ENCODE measurements around the gene IQCH. TPM values are rescaled to one million over a fixed set of nuclear protein-coding genes. Genes with fewer than 3 reads are reported as not detected.
A peak's percentile ranks its signal among the peaks of the same experiment; 100 is the strongest.

The IQCH gene
- total and polyA plus RNA-seq, 9 of the 15 experiments (the other 6 are each of a cell fraction or from before 2014, with no cell fraction given) = 1.8 to 3.9 (median 2.7) TPM

DNA sequence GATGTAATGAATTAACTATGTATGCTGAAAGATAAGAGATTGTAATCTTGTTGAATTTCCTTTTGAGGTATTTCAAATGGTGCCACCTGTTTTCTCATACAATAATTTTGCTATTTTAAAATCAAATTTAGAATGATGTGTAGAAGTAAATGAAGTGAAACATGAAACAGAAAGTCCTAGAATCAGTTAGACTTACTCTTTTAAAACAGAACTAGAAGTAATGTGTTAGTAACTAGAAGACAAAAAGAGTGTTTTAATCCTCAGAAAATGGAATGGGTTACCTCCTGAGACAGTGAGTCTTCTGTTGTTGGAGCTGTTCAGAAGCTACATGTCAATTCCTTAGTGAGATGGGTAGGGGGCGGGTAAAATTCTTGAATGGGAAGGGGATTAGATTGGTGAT lies 279.8 kb downstream of the IQCH start (continued):
- TF ChIP-seq, protein P1, sequence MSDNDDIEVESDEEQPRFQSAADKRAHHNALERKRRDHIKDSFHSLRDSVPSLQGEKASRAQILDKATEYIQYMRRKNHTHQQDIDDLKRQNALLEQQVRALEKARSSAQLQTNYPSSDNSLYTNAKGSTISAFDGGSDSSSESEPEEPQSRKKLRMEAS (CRISPR knock-in tag; IDR thresholded peaks at IDR 0.05) = no peak

DNA sequence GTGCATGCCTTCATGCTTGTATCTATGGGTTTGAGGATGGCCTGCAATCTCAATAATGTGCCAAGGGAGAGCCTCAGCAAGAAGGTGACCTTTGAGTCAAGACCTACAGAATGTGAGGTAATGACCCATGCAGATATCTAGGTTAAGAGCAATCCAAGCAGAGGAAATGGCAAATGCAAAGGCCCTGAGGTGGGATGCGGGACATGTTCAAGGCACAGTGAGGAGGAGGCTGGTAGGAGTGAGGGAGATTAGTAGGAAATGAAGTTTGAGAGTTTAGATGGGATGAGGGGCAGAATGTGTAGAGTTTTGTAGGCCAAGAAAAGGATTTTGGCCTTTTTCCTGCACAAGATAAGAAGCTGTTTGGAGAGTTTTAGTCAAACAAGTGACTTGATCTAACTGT lies 283.2 kb downstream of the IQCH start:
- H3K36me3 ChIP-seq (ENCODE audit: control insufficient read depth, insufficient read depth, low read length) = no peaks in the 10 kb centered on the region
- FAIRE-seq (no peak), ATAC-seq (no peak), DNase-seq (ENCODE audit: extremely low read depth in 1 of 4, low spot score in 3 of 4) (no peak)
- intact Hi-C loops (cut with micrococcal nuclease) (no loop called here), in situ Hi-C loops (cut with MboI) (no loop called here)
- peaks cover 0 to 3% of the 10 kb centered on the region in 2 experiments; a peak in 3 of 5 replicates for H3K4me1 ChIP-seq (replicated peaks in 1 of 2; ENCODE audit: control insufficient read depth in 2 of 2, insufficient read depth in 2 of 2, low read length in 2 of 2)
- H4K20me1 ChIP-seq (replicated peaks; ENCODE audit: control insufficient read depth, insufficient read depth, low read length) = no peaks in the 10 kb centered on the region
- no peaks in the 10 kb centered on the region for H3K9me1 ChIP-seq (ENCODE audit: control insufficient read depth, insufficient read depth, low read length)
- CTCF ChIA-PET (ENCODE audit: low intra/inter-chr PET ratio) = no interaction called here
- WGBS (ENCODE audit: insufficient coverage, low coverage, missing lambda C conversion rate) = 100% methylated on average over 1 of the region's 1 CpG
- no peaks in the 10 kb centered on the region for H3K27me3 ChIP-seq (ENCODE audit: control insufficient read depth in 2 of 2, insufficient read depth in 2 of 2, low read length in 2 of 2)
- BruUV-seq (replicated peaks) = no TSS peak
- H3K4me2 ChIP-seq (ENCODE audit: insufficient read depth, low read length) = no peak overlapping the region
- H3K27ac ChIP-seq (ENCODE audit: extremely low read depth, low read depth, low read length) = no peak overlapping the region
- no peaks in the 10 kb centered on the region for H3K9me3 ChIP-seq (replicated peaks; ENCODE audit: control insufficient read depth, insufficient read depth, low read depth, low read length)
- POLR2A ChIA-PET = interaction anchor here (0.6 to 1.2 kb wide), 3 partner anchors 11 to 16 kb away, joined by 3 read pairs; no protein-coding TSS in a partner anchor
- no peak overlapping the region for H2AFZ ChIP-seq (ENCODE audit: low read depth, low read length)
- no peak overlapping the region for H3K4me3 ChIP-seq
- TF ChIP-seq TEAD2 (tag; IDR thresholded peaks at IDR 0.05) (no peak), BCOR (IDR thresholded peaks at IDR 0.05) (0 out of 2 replicates have a peak, but pooled peaks have one; percentile 12)
- peaks cover 13% of the 10 kb centered on the region for H3K79me2 ChIP-seq (ENCODE audit: control insufficient read depth, insufficient read depth, low read length)
- no peak overlapping the region for H3K9ac ChIP-seq (ENCODE audit: insufficient read depth in 1 of 2, low read depth in 2 of 2, low read length in 2 of 2)

Measured in K562 (cell line).